Cardiac muscle cell (in vitro differentiated cells and primary cell): ENCODE results near the gene CHRND. TPM values are rescaled to one million over a fixed set of nuclear protein-coding genes. Genes with fewer than 3 reads are reported as not detected.

ENCODE experiments used
- DNase-seq, 2 donors: peaks; one replicate each; pipeline versions ENCODE4 v3.0.0 to v3.0.0-alpha.2; 2010 to 2017; ENCODE audit warnings: low read depth in 1 of 2, low spot score in 1 of 2
- H3K27ac ChIP-seq: fragments of 200-600 bp; sonication (generic); 2 replicates; pipeline ENCODE4 v1.5.1; 2016
- H3K27me3 ChIP-seq: fragments of 200-600 bp; sonication (generic); 2 replicates; pipeline ENCODE4 v1.6.0; 2016; ENCODE audit warnings: control low read depth
- H3K36me3 ChIP-seq: fragments of 200-600 bp; sonication (generic); 2 replicates; pipeline ENCODE4 v1.5.1; 2016; ENCODE audit warnings: control low read depth
- H3K4me1 ChIP-seq: fragments of 200-600 bp; sonication (generic); 2 replicates; pipeline ENCODE4 v1.8.1; 2017; ENCODE audit warnings: low read depth, mild to moderate bottlenecking, mixed run types
- H3K4me3 ChIP-seq: fragments of 200-600 bp; sonication (generic); 2 replicates; pipeline ENCODE4 v1.5.1; 2016; ENCODE audit warnings: mild to moderate bottlenecking
- H3K9me3 ChIP-seq: fragments of 200-600 bp; sonication (generic); 2 replicates; pipeline ENCODE4 v1.5.1; 2017; ENCODE audit warnings: low read depth, mild to moderate bottlenecking, control low read depth
- CTCF ChIP-seq: IDR thresholded peaks from 2 replicates; pipeline ENCODE4 v1.5.1; 2012; ENCODE audit warnings: low read depth, mild to moderate bottlenecking, low read length
- polyA plus RNA-seq: library from polyadenylated mRNA; unstranded; fragments of >200 nt; fragmentation: Nextera tagmentation; extraction: Ambion mirVana; gene quantifications from 2 replicates; pipeline ENCODE4 v1.2.1, GENCODE V29; 2016
- total RNA-seq: library from RNA; depleted of rRNA; stranded (reverse); fragments of >200 nt; gene quantifications from 2 replicates; pipeline ENCODE4 v1.2.3, GENCODE V29; 2016

The CHRND gene
- total and polyA plus RNA-seq, 2 experiments from 2014 or later = 0.05 to 0.09 TPM

GRCh38 chr2:232541195-232541960, 15.4 kb downstream of the CHRND start:
- no peak for TF ChIP-seq CTCF
- Histone ChIP-seq H3K4me3 (no peak overlapping the region), H3K27ac (no peak overlapping the region), H3K36me3 (no peaks in the 10 kb centered on the region), H3K9me3 (no peaks in the 10 kb centered on the region), H3K27me3 (no peaks in the 10 kb centered on the region), H3K4me1 (peaks cover 15% of the 10 kb centered on the region)
- DNase-seq = no peak

GRCh38 chr2:232541961-232542714, 16.2 kb downstream of the CHRND start:
- Histone ChIP-seq H3K36me3 (no peaks in the 10 kb centered on the region), H3K27me3 (no peaks in the 10 kb centered on the region), H3K27ac (no peak overlapping the region), H3K9me3 (no peaks in the 10 kb centered on the region), H3K4me1 (peaks cover 15% of the 10 kb centered on the region), H3K4me3 (no peak overlapping the region)
- TF ChIP-seq CTCF = no peak
- DNase-seq = no peak

GRCh38 chr2:232542715-232543467, 16.9 kb downstream of the CHRND start:
- no peaks in the 10 kb centered on the region for H3K9me3 ChIP-seq
- no peak for DNase-seq
- peaks cover 15% of the 10 kb centered on the region for H3K4me1 ChIP-seq
- no peaks in the 10 kb centered on the region for H3K27me3 ChIP-seq
- no peaks in the 10 kb centered on the region for H3K36me3 ChIP-seq
- TF ChIP-seq CTCF = no peak
- H3K27ac ChIP-seq = no peak overlapping the region
- no peak overlapping the region for H3K4me3 ChIP-seq

- H3K36me3 ChIP-seq = no peaks in the 10 kb centered on the region
- no peaks in the 10 kb centered on the region for H3K9me3 ChIP-seq
- no peak overlapping the region for H3K27ac ChIP-seq
- no peak overlapping the region for H3K4me3 ChIP-seq
- no peak for DNase-seq
- no peaks in the 10 kb centered on the region for H3K27me3 ChIP-seq
- peaks cover 15% of the 10 kb centered on the region for H3K4me1 ChIP-seq
- TF ChIP-seq CTCF = no peak
Observed at GRCh38 chr2:232543491-232543890, 17.5 kb downstream of the CHRND start.

- no peaks in the 10 kb centered on the region for H3K9me3 ChIP-seq
- DNase-seq = no peak
- no peaks in the 10 kb centered on the region for H3K36me3 ChIP-seq
- H3K27ac ChIP-seq = no peak overlapping the region
- TF ChIP-seq CTCF = no peak
- H3K27me3 ChIP-seq = no peaks in the 10 kb centered on the region
- peaks cover 15% of the 10 kb centered on the region for H3K4me1 ChIP-seq
- H3K4me3 ChIP-seq = no peak overlapping the region
Observed at GRCh38 chr2:232543928-232544631, 18.1 kb downstream of the CHRND start.
